GM12874 (cell line): ENCODE measurements around the gene SNX9.

Source experiments
- CTCF ChIP-seq: IDR thresholded peaks from 2 replicates; pipeline ENCODE4 v1.5.1; 2011; ENCODE audit warnings: low read depth, mild to moderate bottlenecking, control low read depth, low read length, moderate library complexity; ENCODE audit not compliant: insufficient read depth

Gene SNX9

GRCh38 chr6:157892363-157892877 lies 69.4 kb downstream of the SNX9 start:
- TF ChIP-seq CTCF = no peak

- TF ChIP-seq CTCF = no peak
These were observed 70.2 kb downstream of the SNX9 start for GRCh38 chr6:157893238-157893637.

- no peak for TF ChIP-seq CTCF
These were observed 72.5 kb downstream of the SNX9 start for GRCh38 chr6:157895585-157895984.

GRCh38 chr6:157896932-157897331 lies 73.9 kb downstream of the SNX9 start:
- no peak for TF ChIP-seq CTCF

DNA sequence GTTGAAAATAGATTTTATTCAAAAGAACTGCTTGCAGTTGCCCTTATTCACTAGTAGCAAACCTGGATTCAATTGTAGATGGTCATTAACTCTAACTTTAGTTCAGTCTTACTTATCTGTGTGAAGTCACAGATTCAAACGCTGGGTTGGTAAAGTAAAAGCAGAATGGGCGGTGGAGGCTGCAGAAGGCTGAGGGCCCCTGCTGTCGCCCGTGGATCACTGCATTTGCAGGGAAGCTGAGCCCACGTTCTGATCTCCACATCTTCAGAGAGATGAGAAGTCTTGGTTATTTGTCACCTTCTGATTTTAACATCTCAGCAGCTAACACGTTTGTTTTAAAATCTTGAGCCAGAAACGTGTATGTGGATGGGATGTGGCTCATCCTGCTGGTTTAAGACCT lies 75.1 kb downstream of the SNX9 start:
- TF ChIP-seq CTCF = no peak

GRCh38 chr6:157898640-157899039 lies 75.6 kb downstream of the SNX9 start:
- TF ChIP-seq CTCF = no peak

DNA sequence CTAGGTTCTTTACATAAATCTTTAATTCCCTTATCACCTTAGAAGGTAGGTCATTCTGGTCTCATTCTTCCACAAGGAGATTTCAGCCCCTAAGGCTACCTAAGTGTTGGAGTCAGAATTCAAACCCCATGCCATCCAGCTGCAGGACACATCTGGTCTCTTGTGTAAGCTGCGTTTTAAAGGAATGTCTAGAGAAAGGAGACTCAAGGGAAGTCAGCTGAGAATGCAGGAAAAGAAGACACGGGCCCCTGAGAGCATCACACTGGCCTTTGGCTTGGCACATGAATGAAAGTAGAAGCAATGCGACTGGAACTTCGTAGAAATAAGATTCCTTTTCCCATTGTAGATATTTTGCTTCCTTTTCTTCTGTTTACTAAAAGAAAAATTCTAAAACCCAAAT lies 82.0 kb downstream of the SNX9 start:
- no peak for TF ChIP-seq CTCF
